Liver (tissue), 9 donors: ENCODE results near the gene FBXO10. TPM values are rescaled to one million over a fixed set of nuclear protein-coding genes. Genes with fewer than 3 reads are reported as not detected.

ENCODE experiments used
- DNase-seq: peaks from one replicate; pipeline ENCODE4 v3.0.0-alpha.2; 2017; ENCODE audit warnings: low spot score
- H3K27ac ChIP-seq, 2 donors: one replicate each; pipeline ENCODE4 v1.7.0; 2013; ENCODE audit warnings: inconsistent platforms in 2 of 2, low read length in 2 of 2, control low read depth in 1 of 2, low read depth in 1 of 2, mild to moderate bottlenecking in 1 of 2
- H3K27me3 ChIP-seq, 4 donors: one replicate each; pipeline versions ENCODE4 v1.6.1 to v1.7.0; 2013; ENCODE audit warnings: low read length in 3 of 4, inconsistent platforms in 1 of 4, mild to moderate bottlenecking in 1 of 4, moderate library complexity in 1 of 4; ENCODE audit not compliant: control insufficient read depth in 4 of 4, insufficient read depth in 4 of 4
- H3K36me3 ChIP-seq, 4 donors: one replicate each; pipeline versions ENCODE4 v1.6.1 to v1.7.0; 2013; ENCODE audit warnings: low read length in 3 of 4, mild to moderate bottlenecking in 3 of 4, low read depth in 1 of 4, moderate library complexity in 1 of 4; ENCODE audit not compliant: control insufficient read depth in 4 of 4, insufficient read depth in 3 of 4
- H3K4me1 ChIP-seq, 4 donors: one replicate each; pipeline versions ENCODE4 v1.6.1 to v1.7.0; 2013; ENCODE audit warnings: low read length in 3 of 4, mild to moderate bottlenecking in 3 of 4, moderate library complexity in 1 of 4; ENCODE audit not compliant: control insufficient read depth in 4 of 4, insufficient read depth in 4 of 4
- H3K4me3 ChIP-seq, 3 donors: one replicate each; pipeline versions ENCODE4 v1.6.1 to v1.7.0; 2013; ENCODE audit warnings: low read length in 3 of 3, control low read depth in 1 of 3, low read depth in 1 of 3, mild to moderate bottlenecking in 1 of 3
- H3K9ac ChIP-seq, 2 donors: one replicate each; pipeline ENCODE4 v1.7.0; 2013; ENCODE audit warnings: low read length in 2 of 2, mild to moderate bottlenecking in 2 of 2, moderate library complexity in 2 of 2, control low read depth in 1 of 2, low read depth in 1 of 2
- H3K9me3 ChIP-seq, 4 donors: one replicate each; pipeline versions ENCODE4 v1.6.1 to v1.7.0; 2013; ENCODE audit warnings: low read length in 3 of 4; ENCODE audit not compliant: control insufficient read depth in 4 of 4
- FOXA1 ChIP-seq: IDR thresholded peaks from 2 replicates; pipeline ENCODE4 v1.6.1; 2016; ENCODE audit warnings: antibody characterized with exemption
- FOXA2 ChIP-seq: IDR thresholded peaks from 2 replicates; pipeline ENCODE4 v1.6.1; 2016; ENCODE audit warnings: antibody characterized with exemption
- GABPA ChIP-seq, 2 donors: IDR thresholded peaks in 1 of 2; conservative IDR thresholded peaks in 1 of 2; 2 replicates each; pipeline ENCODE4 v1.6.1; 2016; ENCODE audit warnings: antibody characterized with exemption in 2 of 2, mild to moderate bottlenecking in 1 of 2, moderate library complexity in 1 of 2
- HNF4G ChIP-seq: IDR thresholded peaks from 2 replicates; pipeline ENCODE4 v1.6.1; 2016; ENCODE audit warnings: antibody characterized with exemption
- JUND ChIP-seq, 2 donors: IDR thresholded peaks; 2 replicates each; pipeline ENCODE4 v1.6.1; 2016; ENCODE audit warnings: antibody characterized with exemption in 2 of 2
- RAD21 ChIP-seq, 2 donors: IDR thresholded peaks; 2 replicates each; pipeline ENCODE4 v1.6.1; 2016; ENCODE audit warnings: antibody characterized with exemption in 2 of 2, mild to moderate bottlenecking in 2 of 2
- REST ChIP-seq: IDR thresholded peaks from 2 replicates; pipeline ENCODE4 v1.6.1; 2016; ENCODE audit warnings: antibody characterized with exemption, mild to moderate bottlenecking
- SP1 ChIP-seq: IDR thresholded peaks from 2 replicates; pipeline ENCODE4 v1.6.1; 2018; ENCODE audit warnings: antibody characterized with exemption, mild to moderate bottlenecking
- TAF1 ChIP-seq: conservative IDR thresholded peaks from 2 replicates; pipeline ENCODE4 v1.6.1; 2016; ENCODE audit warnings: antibody characterized with exemption, mild to moderate bottlenecking
- ZBTB33 ChIP-seq: IDR thresholded peaks from 2 replicates; pipeline ENCODE4 v1.6.1; 2016; ENCODE audit warnings: antibody characterized with exemption
- WGBS: extraction: QIAGEN DNeasy Blood & Tissue Kit; methylation state at CpG from one replicate; pipeline ENCODE4 v1.1.7; 2013; 5-methylcytosine and 5-hydroxymethylcytosine counted together
- polyA plus RNA-seq, 2 donors: library from polyadenylated mRNA; stranded (reverse) in 1 of 2; unstranded in 1 of 2; fragments of 200-250 nt in 1 of 2; fragments of >200 nt in 1 of 2; fragmentation: Nextera tagmentation in 1 of 2; extraction: Ambion mirVana in 1 of 2; gene quantifications; one replicate each; pipeline versions ENCODE4 v1.2.1 to v1.2.3, GENCODE V29; 2013 to 2015
- total RNA-seq, 2 donors: library from RNA; depleted of rRNA; stranded (reverse); fragments of >200 nt; gene quantifications; one replicate each; pipeline ENCODE4 v1.2.3, GENCODE V29; 2014
- TF ChIP-seq, protein P1 (sequence below): fragments of 150-350 bp; IDR thresholded peaks from 2 replicates; pipeline ENCODE4 v1.5.1; 2017; ENCODE audit warnings: improper control_type of control experiment, low read depth, low read length; ENCODE audit not compliant: missing input control
- TF ChIP-seq, protein P2 (sequence below): IDR thresholded peaks from 2 replicates; pipeline ENCODE4 v1.6.1; 2016; ENCODE audit warnings: antibody characterized with exemption
- donor health status: healthy.
- donor health status: healthy.
- donor health status: healthy.
- donor health status: healthy.
- donor health status: healthy.

FBXO10 gene
- total and polyA plus RNA-seq, 4 donors = 1.3 to 5.5 (median 4.1) TPM

- no peak for DNase-seq
- TF ChIP-seq, protein P1, sequence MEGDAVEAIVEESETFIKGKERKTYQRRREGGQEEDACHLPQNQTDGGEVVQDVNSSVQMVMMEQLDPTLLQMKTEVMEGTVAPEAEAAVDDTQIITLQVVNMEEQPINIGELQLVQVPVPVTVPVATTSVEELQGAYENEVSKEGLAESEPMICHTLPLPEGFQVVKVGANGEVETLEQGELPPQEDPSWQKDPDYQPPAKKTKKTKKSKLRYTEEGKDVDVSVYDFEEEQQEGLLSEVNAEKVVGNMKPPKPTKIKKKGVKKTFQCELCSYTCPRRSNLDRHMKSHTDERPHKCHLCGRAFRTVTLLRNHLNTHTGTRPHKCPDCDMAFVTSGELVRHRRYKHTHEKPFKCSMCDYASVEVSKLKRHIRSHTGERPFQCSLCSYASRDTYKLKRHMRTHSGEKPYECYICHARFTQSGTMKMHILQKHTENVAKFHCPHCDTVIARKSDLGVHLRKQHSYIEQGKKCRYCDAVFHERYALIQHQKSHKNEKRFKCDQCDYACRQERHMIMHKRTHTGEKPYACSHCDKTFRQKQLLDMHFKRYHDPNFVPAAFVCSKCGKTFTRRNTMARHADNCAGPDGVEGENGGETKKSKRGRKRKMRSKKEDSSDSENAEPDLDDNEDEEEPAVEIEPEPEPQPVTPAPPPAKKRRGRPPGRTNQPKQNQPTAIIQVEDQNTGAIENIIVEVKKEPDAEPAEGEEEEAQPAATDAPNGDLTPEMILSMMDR = no peak
- no peak for TF ChIP-seq RAD21 (IDR thresholded peaks at IDR 0.05)
- TF ChIP-seq ZBTB33 = no peak
- TF ChIP-seq SP1 = no peak
- no peak for TF ChIP-seq JUND (IDR thresholded peaks at IDR 0.05)
- TF ChIP-seq HNF4G = no peak
- no peak for TF ChIP-seq FOXA1
- H3K4me1 ChIP-seq = no peaks in the 10 kb centered on the region
- H3K4me3 ChIP-seq = no peak overlapping the region
- H3K9ac ChIP-seq = no peak overlapping the region
- no peaks in the 10 kb centered on the region for H3K27me3 ChIP-seq
- WGBS = 89% methylated on average over 10 of the region's 10 CpGs
- H3K9me3 ChIP-seq = no peaks in the 10 kb centered on the region
- H3K27ac ChIP-seq = no peak overlapping the region
- peaks cover 0 to 18% (median 6%) of the 10 kb centered on the region in 4 donors for H3K36me3 ChIP-seq
Measured at GRCh38 chr9:37534901-37535300, 41.3 kb downstream of the FBXO10 start.

GRCh38 chr9:37534412-37534811, 41.8 kb downstream of the FBXO10 start:
- no peaks in the 10 kb centered on the region for H3K27me3 ChIP-seq
- no peak for DNase-seq
- TF ChIP-seq, protein P2, sequence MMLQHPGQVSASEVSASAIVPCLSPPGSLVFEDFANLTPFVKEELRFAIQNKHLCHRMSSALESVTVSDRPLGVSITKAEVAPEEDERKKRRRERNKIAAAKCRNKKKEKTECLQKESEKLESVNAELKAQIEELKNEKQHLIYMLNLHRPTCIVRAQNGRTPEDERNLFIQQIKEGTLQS = no peak
- TF ChIP-seq GABPA (IDR thresholded peaks at IDR 0.05 in 1 of 2, conservative IDR thresholded peaks at IDR 0.05 in 1 of 2) = no peak
- TF ChIP-seq TAF1 = no peak
- TF ChIP-seq RAD21 (IDR thresholded peaks at IDR 0.05) = no peak
- TF ChIP-seq REST = no peak
- TF ChIP-seq, protein P1 = no peak
- TF ChIP-seq SP1 = no peak
- TF ChIP-seq FOXA2 = no peak
- H3K9ac ChIP-seq = no peak overlapping the region
- H3K36me3 ChIP-seq = peaks cover 0 to 18% (median 5%) of the 10 kb centered on the region in 4 donors
- H3K9me3 ChIP-seq = no peaks in the 10 kb centered on the region
- H3K27ac ChIP-seq = no peak overlapping the region
- 95% methylated on average over 7 of the region's 7 CpGs for WGBS
- no peak overlapping the region for H3K4me3 ChIP-seq
- no peaks in the 10 kb centered on the region for H3K4me1 ChIP-seq
